HCEC 1CT (cell line): Measurements from ENCODE around the gene CDK6.

ENCODE experiments used
- DNase-seq: peaks from one replicate; pipeline ENCODE4 v3.0.0-alpha.2; 2017

CDK6 gene

DNA sequence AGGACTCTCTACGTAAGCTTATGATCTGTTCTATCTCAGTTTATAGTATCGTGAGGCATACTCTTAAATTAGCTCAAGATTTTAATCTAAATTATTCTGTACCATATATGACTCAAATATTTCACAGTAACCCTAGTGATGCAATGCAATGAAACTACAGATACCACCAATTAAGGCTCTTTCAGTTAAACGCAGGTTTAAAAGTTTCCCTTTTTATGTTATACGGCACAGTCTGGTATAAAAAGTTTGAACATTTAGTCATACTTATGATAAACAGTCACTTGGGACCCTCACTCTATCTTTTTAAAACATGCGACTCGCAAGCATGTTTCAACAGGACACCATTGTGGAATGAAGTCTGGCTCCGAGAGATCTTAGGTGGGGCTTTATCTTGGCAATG is 107.2 kb downstream of the CDK6 start:
- no peak for DNase-seq

GRCh38 chr7:92727755-92728154 is 108.6 kb downstream of the CDK6 start:
- peak; percentile 75 for DNase-seq

- DNase-seq, result no peak
Measured at GRCh38 chr7:92725161-92725925, 111.0 kb downstream of the CDK6 start.

- DNase-seq, result no peak
Measured at GRCh38 chr7:92723943-92724342, 112.4 kb downstream of the CDK6 start.

GRCh38 chr7:92723205-92723604 is 113.2 kb downstream of the CDK6 start:
- peak; percentile 65 for DNase-seq

DNA sequence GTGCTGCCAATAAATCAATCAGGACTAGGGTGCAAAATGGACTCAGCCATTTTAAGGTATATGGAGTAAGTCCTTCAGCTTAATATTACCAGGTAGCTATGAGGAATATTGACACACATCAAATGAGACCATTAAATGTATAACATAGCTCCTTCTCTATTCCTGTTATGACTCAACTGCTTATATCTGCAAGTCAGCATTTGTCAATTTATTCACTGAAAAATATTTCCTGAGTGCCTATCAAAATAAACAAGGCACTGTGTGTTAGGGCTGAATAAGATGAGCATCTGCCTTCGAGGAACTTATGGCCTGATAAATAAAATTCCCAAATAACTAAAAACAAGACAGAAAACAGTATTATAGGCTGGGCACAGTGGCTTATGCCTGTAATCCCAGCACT is 113.8 kb downstream of the CDK6 start:
- DNase-seq, result peak; percentile 51

GRCh38 chr7:92720604-92721350 is 115.6 kb downstream of the CDK6 start:
- no peak for DNase-seq

- DNase-seq, result no peak
Measured at GRCh38 chr7:92717993-92718716, 118.2 kb downstream of the CDK6 start.

- DNase-seq, result no peak
Measured at GRCh38 chr7:92717623-92717992, 118.8 kb downstream of the CDK6 start.

- DNase-seq, result no peak
Measured at GRCh38 chr7:92716825-92717580, 119.4 kb downstream of the CDK6 start.

DNA sequence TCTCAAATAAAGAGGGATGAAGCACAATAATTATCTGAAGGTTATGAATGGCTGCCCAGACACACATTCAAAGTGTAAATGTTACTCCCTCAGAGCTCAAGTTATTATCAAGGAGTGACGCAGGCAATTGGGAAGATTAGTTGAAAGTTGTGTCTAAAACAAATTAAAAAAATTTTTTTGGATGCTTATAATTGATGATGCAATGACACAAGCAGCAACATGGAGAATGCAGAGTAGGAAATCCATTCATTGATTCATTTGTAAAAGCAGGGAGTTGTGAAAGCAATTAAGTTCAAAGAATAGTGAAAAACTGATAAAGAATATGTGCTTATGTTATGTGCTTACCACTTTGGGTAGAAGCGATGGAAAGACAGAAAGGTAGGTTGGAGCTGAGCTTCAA is 120.4 kb downstream of the CDK6 start:
- no peak for DNase-seq

DNA sequence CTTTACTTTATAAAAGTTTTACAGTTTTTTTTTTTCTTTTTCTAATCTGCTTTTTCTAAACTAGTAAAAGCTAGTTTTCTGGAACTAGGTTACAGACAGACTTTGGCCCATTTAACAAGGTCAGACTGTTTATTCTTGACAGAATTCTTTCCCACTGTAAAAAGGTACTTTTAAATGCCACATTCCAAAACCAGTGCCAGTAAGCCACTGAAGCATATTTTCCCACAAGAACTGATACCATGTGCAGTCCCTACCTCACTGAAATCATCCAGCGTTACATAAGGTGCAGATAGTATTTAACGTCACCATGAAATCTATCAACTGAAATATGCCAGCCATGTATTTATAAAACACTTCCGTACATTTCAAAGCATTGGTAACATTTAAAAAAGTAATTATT is 121.6 kb downstream of the CDK6 start:
- no peak for DNase-seq

DNA sequence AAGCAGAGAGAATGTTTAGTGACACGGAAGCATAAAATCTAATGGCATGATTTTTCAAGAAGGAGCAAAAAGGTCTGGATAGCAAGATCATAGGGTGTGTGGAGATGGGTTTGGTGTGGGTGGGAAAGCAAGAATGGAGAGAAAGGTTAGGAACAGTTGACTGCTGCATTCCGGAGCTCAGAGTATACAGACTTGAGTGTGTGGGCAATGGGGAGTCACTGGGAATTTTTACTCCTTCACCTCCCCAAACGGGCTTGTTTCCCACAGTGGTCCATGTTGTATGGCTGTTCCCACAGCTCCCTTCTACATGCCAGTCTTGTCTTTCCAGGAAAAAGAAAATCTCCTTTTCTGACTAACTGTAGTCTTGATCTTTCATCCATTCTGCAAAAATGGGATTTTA is 122.1 kb downstream of the CDK6 start:
- no peak for DNase-seq

GRCh38 chr7:92709912-92710311 is 126.5 kb downstream of the CDK6 start:
- DNase-seq, result no peak

DNA sequence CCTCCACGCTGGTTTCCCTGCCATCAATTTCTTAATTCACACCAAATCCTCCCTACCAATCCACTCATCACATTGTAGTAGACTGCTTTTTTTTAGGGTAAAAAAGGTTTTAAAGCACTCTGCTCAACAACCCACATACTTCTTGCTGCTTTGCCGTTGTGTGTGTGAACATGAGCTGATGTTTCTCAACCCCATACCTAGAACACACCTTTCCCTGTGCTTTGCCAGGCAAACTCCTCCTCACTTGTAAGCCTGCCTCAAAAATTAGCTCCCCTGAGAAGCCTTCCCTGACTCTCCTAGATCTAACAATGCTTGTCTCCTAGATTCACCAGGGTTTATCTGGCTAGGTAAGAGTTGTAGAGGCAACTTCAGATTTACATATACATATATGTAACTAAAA is 127.2 kb downstream of the CDK6 start:
- no peak for DNase-seq

DNA sequence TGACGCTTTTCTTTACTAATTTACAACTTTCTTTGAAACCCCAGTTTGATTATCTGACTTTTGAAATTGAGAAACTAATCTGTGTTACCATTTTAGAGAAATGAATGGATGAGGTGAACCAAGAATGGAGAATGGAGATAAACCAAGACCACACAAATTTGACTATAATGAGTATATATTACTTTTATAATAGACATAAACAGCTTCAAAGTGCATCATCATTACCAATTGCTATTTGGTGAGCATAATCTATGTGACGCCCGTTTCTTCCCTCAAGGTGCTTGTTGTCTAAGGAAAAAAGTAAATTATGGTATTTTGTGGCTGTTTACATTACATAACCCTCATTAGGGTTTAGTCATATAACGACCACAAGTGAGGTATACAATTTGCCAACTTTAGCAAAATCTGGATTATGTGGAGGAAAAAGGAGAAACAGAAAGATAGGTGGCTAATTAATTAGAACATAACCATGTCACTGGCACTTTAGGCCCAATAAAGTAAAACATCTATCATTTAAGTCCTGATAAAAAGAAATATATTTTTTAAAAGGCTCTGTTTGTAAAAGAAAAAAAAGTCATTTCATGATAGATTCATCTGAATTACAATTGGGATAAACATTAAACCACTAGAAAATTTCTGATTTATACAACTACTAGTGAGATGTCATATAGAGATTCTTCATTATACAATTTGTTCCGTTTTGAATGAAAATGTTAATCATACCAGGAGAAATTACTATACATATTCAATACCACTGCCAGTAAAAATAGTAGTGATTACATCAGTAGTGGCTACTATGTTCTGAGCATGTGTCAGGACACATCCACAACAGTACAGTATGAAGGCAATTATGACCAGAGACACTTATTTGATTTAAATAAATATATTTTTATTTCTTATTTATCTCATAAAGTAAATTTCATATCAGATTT is 128.0 kb downstream of the CDK6 start:
- no peak for DNase-seq

- no peak for DNase-seq
Measured at GRCh38 chr7:92707435-92707834, 128.9 kb downstream of the CDK6 start.

DNA sequence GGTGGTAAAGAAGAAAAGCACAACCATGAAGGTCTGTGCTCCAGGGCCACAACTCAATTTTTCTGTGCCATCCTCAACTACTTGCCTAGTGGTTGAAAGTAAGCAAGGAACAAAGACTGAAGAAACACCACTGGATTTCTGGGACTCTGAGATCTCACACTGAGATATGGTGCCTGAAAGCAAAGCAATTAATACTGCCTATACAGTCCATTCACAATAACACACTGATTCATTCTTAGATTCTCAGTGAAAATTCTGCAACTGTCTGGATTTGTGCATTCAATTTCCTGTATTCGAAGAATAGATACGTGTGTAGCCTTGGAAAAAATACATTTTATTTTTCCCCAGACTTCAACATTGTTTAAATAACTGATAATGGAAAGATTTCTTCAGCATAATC is 129.8 kb downstream of the CDK6 start:
- DNase-seq, result no peak

- DNase-seq, result no peak
Measured at GRCh38 chr7:92705831-92706230, 130.5 kb downstream of the CDK6 start.

GRCh38 chr7:92704858-92705257 is 131.5 kb downstream of the CDK6 start:
- DNase-seq, result no peak

- no peak for DNase-seq
Measured at GRCh38 chr7:92702535-92702934, 133.8 kb downstream of the CDK6 start.

GRCh38 chr7:92699966-92700514 is 136.3 kb downstream of the CDK6 start:
- DNase-seq, result no peak
